Measurements from ENCODE around the gene SKOR2. TPM values are rescaled to one million over a fixed set of nuclear protein-coding genes. Genes with fewer than 3 reads are reported as not detected.
A peak's percentile ranks its signal among the peaks of the same experiment; 100 is the strongest.

The SKOR2 gene
- total RNA-seq (not detected), polyA plus RNA-seq (not detected), total RNA-seq (not detected)

- CTCF ChIA-PET: no interaction called here
- POLR2A ChIA-PET: no interaction called here
- Histone ChIP-seq H3K9me3 (ENCODE audit: control insufficient read depth in 2 of 3, low read length in 3 of 3) (no peaks in the 10 kb centered on the region), H3K4me1 (ENCODE audit: control insufficient read depth in 2 of 2, insufficient read depth in 2 of 2, low read length in 2 of 2) (no peaks in the 10 kb centered on the region), H3K4me3 (ENCODE audit: low read length) (no peak within 1 kb of the TSS), H3K27ac (ENCODE audit: low read depth, low read length) (no peak within 1 kb of the TSS), H3K36me3 (ENCODE audit: control insufficient read depth in 2 of 3, insufficient read depth in 3 of 3, low read length in 3 of 3) (no peaks in the 10 kb centered on the region), H3K27me3 (ENCODE audit: control insufficient read depth in 2 of 2, insufficient read depth in 2 of 2, low read length in 2 of 2) (peaks cover 11% of the 10 kb centered on the region in 2 donors)
- no peak for DNase-seq
- peaks cover 70 to 79% (median 73%) of the 10 kb centered on the region in 5 donors for H3K27me3 Mint-ChIP-seq
- intact Hi-C loops (cut with micrococcal nuclease): no loop called here
- peaks cover 0 to 9% (median 4%) of the 10 kb centered on the region in 5 donors for H3K36me3 Mint-ChIP-seq
- ATAC-seq: no peak
- H3K27ac Mint-ChIP-seq: peak within 1 kb of the TSS in 1 of 9 donors; percentile 18
- H3K9me3 Mint-ChIP-seq: peaks cover 2 to 26% (median 6%) of the 10 kb centered on the region in 11 donors
- H3K4me3 Mint-ChIP-seq: peak within 1 kb of the TSS in 1 of 10 donors; percentile 11
- H3K4me1 Mint-ChIP-seq: peaks cover 0 to 15% (median 0%) of the 10 kb centered on the region in 7 donors
These were observed at the start of gene SKOR2 for GRCh38 chr18:47251289-47252120. TSS of gene SKOR2 (minus strand) at chr18:47251660. CDS start at chr18:47249183, 2,477 bp downstream.

GRCh38 chr18:47296462-47296861, 45.0 kb upstream of the SKOR2 start:
- POLR2A ChIA-PET: no interaction called here

GRCh38 chr18:47294801-47295200, 43.3 kb upstream of the SKOR2 start:
- intact Hi-C loops (cut with micrococcal nuclease): no loop called here
- no peak for ATAC-seq
- H3K27ac Mint-ChIP-seq: no peak overlapping the region

More at GRCh38 chr18:47296462-47296861, 45.0 kb upstream of the SKOR2 start:
- H3K27me3 Mint-ChIP-seq: peaks cover 7 to 54% (median 25%) of the 10 kb centered on the region in 5 donors
- no peak overlapping the region for H3K27ac ChIP-seq (ENCODE audit: low read depth, low read length)
- intact Hi-C loops (cut with micrococcal nuclease): no loop called here
- peaks cover 0 to 22% (median 6%) of the 10 kb centered on the region in 11 donors for H3K9me3 Mint-ChIP-seq
- H3K4me1 ChIP-seq (ENCODE audit: control insufficient read depth in 2 of 2, insufficient read depth in 2 of 2, low read length in 2 of 2): no peaks in the 10 kb centered on the region
- no peaks in the 10 kb centered on the region for H3K36me3 ChIP-seq (ENCODE audit: control insufficient read depth in 2 of 3, insufficient read depth in 3 of 3, low read length in 3 of 3)
- ATAC-seq: no peak
- no peak overlapping the region for H3K27ac Mint-ChIP-seq
- CTCF ChIA-PET: no interaction called here
- DNase-seq: no peak
- no peak overlapping the region for H3K4me3 ChIP-seq (ENCODE audit: low read length)
- H3K36me3 Mint-ChIP-seq: peaks cover 0 to 4% (median 0%) of the 10 kb centered on the region in 5 donors
- no peak overlapping the region for H3K4me3 Mint-ChIP-seq
- no peaks in the 10 kb centered on the region for H3K9me3 ChIP-seq (ENCODE audit: control insufficient read depth in 2 of 3, low read length in 3 of 3)
- no peaks in the 10 kb centered on the region for H3K27me3 ChIP-seq (ENCODE audit: control insufficient read depth in 2 of 2, insufficient read depth in 2 of 2, low read length in 2 of 2)
- H3K4me1 Mint-ChIP-seq: peaks cover 0 to 4% (median 0%) of the 10 kb centered on the region in 7 donors

GRCh38 chr18:47288741-47289140, 37.3 kb upstream of the SKOR2 start:
- Mint-ChIP-seq H3K9me3 (peaks cover 0 to 3% (median 0%) of the 10 kb centered on the region in 11 donors), H3K4me1 (no peaks in the 10 kb centered on the region), H3K27me3 (peaks cover 4 to 50% (median 32%) of the 10 kb centered on the region in 5 donors), H3K27ac (no peak overlapping the region), H3K36me3 (no peaks in the 10 kb centered on the region), H3K4me3 (no peak overlapping the region)
- Histone ChIP-seq H3K9me3 (ENCODE audit: control insufficient read depth in 2 of 3, low read length in 3 of 3) (no peaks in the 10 kb centered on the region), H3K27me3 (ENCODE audit: control insufficient read depth in 2 of 2, insufficient read depth in 2 of 2, low read length in 2 of 2) (no peaks in the 10 kb centered on the region), H3K4me1 (ENCODE audit: control insufficient read depth in 2 of 2, insufficient read depth in 2 of 2, low read length in 2 of 2) (no peaks in the 10 kb centered on the region), H3K36me3 (ENCODE audit: control insufficient read depth in 2 of 3, insufficient read depth in 3 of 3, low read length in 3 of 3) (no peaks in the 10 kb centered on the region), H3K4me3 (ENCODE audit: low read length) (no peak overlapping the region), H3K27ac (ENCODE audit: low read depth, low read length) (no peak overlapping the region)
- ChIA-PET POLR2A (no interaction called here), CTCF (interaction anchor here (1.0 kb wide), 1 partner anchor 16 kb away, joined by 4 read pairs; no protein-coding TSS in a partner anchor)
- ATAC-seq (no peak), DNase-seq (no peak)
- intact Hi-C loops (cut with micrococcal nuclease): loop anchor here in 1 of 2 donors (10.0 kb wide), 1 partner anchor 184 kb away; no protein-coding TSS in a partner anchor

More at GRCh38 chr18:47294801-47295200, 43.3 kb upstream of the SKOR2 start:
- Mint-ChIP-seq H3K4me3 (no peak overlapping the region), H3K9me3 (peaks cover 0 to 14% (median 2%) of the 10 kb centered on the region in 11 donors), H3K27me3 (peaks cover 7 to 62% (median 28%) of the 10 kb centered on the region in 5 donors), H3K36me3 (no peaks in the 10 kb centered on the region), H3K4me1 (peaks cover 0 to 4% (median 0%) of the 10 kb centered on the region in 7 donors)
- Histone ChIP-seq H3K4me3 (ENCODE audit: low read length) (no peak overlapping the region), H3K36me3 (ENCODE audit: control insufficient read depth in 2 of 3, insufficient read depth in 3 of 3, low read length in 3 of 3) (no peaks in the 10 kb centered on the region), H3K4me1 (ENCODE audit: control insufficient read depth in 2 of 2, insufficient read depth in 2 of 2, low read length in 2 of 2) (no peaks in the 10 kb centered on the region), H3K9me3 (ENCODE audit: control insufficient read depth in 2 of 3, low read length in 3 of 3) (no peaks in the 10 kb centered on the region), H3K27ac (ENCODE audit: low read depth, low read length) (no peak overlapping the region), H3K27me3 (ENCODE audit: control insufficient read depth in 2 of 2, insufficient read depth in 2 of 2, low read length in 2 of 2) (no peaks in the 10 kb centered on the region)
- CTCF ChIA-PET: no interaction called here
- POLR2A ChIA-PET: no interaction called here
- DNase-seq: no peak

GRCh38 chr18:47287911-47288585, 36.6 kb upstream of the SKOR2 start:
- Mint-ChIP-seq H3K27ac (no peak overlapping the region), H3K27me3 (peaks cover 7 to 43% (median 37%) of the 10 kb centered on the region in 5 donors), H3K4me3 (no peak overlapping the region), H3K4me1 (no peaks in the 10 kb centered on the region), H3K9me3 (peaks cover 0 to 3% (median 0%) of the 10 kb centered on the region in 11 donors), H3K36me3 (no peaks in the 10 kb centered on the region)
- Histone ChIP-seq H3K4me1 (ENCODE audit: control insufficient read depth in 2 of 2, insufficient read depth in 2 of 2, low read length in 2 of 2) (no peaks in the 10 kb centered on the region), H3K27ac (ENCODE audit: low read depth, low read length) (no peak overlapping the region), H3K36me3 (ENCODE audit: control insufficient read depth in 2 of 3, insufficient read depth in 3 of 3, low read length in 3 of 3) (no peaks in the 10 kb centered on the region), H3K4me3 (ENCODE audit: low read length) (no peak overlapping the region), H3K9me3 (ENCODE audit: control insufficient read depth in 2 of 3, low read length in 3 of 3) (no peaks in the 10 kb centered on the region), H3K27me3 (ENCODE audit: control insufficient read depth in 2 of 2, insufficient read depth in 2 of 2, low read length in 2 of 2) (no peaks in the 10 kb centered on the region)
- ATAC-seq: no peak
- no peak for DNase-seq
- ChIA-PET CTCF (interaction anchor here (1.0 kb wide), 1 partner anchor 17 kb away, joined by 4 read pairs; no protein-coding TSS in a partner anchor), POLR2A (no interaction called here)
- intact Hi-C loops (cut with micrococcal nuclease): loop anchor here in 1 of 2 donors (10.0 kb wide), 1 partner anchor 183 kb away; no protein-coding TSS in a partner anchor

- Histone ChIP-seq H3K27ac (ENCODE audit: low read depth, low read length) (no peak overlapping the region), H3K9me3 (ENCODE audit: control insufficient read depth in 2 of 3, low read length in 3 of 3) (no peaks in the 10 kb centered on the region), H3K4me3 (ENCODE audit: low read length) (no peak overlapping the region), H3K27me3 (ENCODE audit: control insufficient read depth in 2 of 2, insufficient read depth in 2 of 2, low read length in 2 of 2) (no peaks in the 10 kb centered on the region), H3K4me1 (ENCODE audit: control insufficient read depth in 2 of 2, insufficient read depth in 2 of 2, low read length in 2 of 2) (no peaks in the 10 kb centered on the region), H3K36me3 (ENCODE audit: control insufficient read depth in 2 of 3, insufficient read depth in 3 of 3, low read length in 3 of 3) (no peaks in the 10 kb centered on the region)
- no peak overlapping the region for H3K27ac Mint-ChIP-seq
- no peak for DNase-seq
- intact Hi-C loops (cut with micrococcal nuclease): loop anchor here in 1 of 2 donors (10.0 kb wide), 1 partner anchor 182 kb away; no protein-coding TSS in a partner anchor
- H3K36me3 Mint-ChIP-seq: no peaks in the 10 kb centered on the region
- POLR2A ChIA-PET: no interaction called here
- H3K4me1 Mint-ChIP-seq: no peaks in the 10 kb centered on the region
- no peak overlapping the region for H3K4me3 Mint-ChIP-seq
- no peak for ATAC-seq
- peaks cover 5 to 41% (median 35%) of the 10 kb centered on the region in 5 donors for H3K27me3 Mint-ChIP-seq
- CTCF ChIA-PET: no interaction called here
- H3K9me3 Mint-ChIP-seq: peaks cover 0 to 3% (median 0%) of the 10 kb centered on the region in 11 donors
These were observed 35.4 kb upstream of the SKOR2 start for GRCh38 chr18:47286776-47287410.
